NAMALWA (cell line): ENCODE measurements around the gene LRAT.
"Not testable (repeated sequence)": the region's sequence is repeated elsewhere in the genome, so short reads cannot be mapped to it uniquely, and the experiment has no call there.

Source experiments
- DNase-seq: peaks from one replicate; pipeline ENCODE4 v3.0.0-alpha.2; 2015; ENCODE audit warnings: low spot score

Gene LRAT

GRCh38 chr4:154743683-154744340 is at the start of gene LRAT:
LRAT (plus strand) TSS chr4:154744000; CDS start chr4:154744327, 327 bp downstream.
- no peak for DNase-seq

GRCh38 chr4:154707877-154708276 is 35.9 kb upstream of the LRAT start:
- no peak for DNase-seq

- no peak for DNase-seq
These were observed 34.2 kb upstream of the LRAT start for GRCh38 chr4:154709550-154709949.

- no peak for DNase-seq
These were observed 32.3 kb upstream of the LRAT start for GRCh38 chr4:154711522-154711921.

GRCh38 chr4:154714339-154715040 is 29.3 kb upstream of the LRAT start:
- DNase-seq = no peak

GRCh38 chr4:154719087-154719486 is 24.7 kb upstream of the LRAT start:
- no peak for DNase-seq

- no peak for DNase-seq
These were observed 23.7 kb upstream of the LRAT start for GRCh38 chr4:154720123-154720522.

- DNase-seq = no peak
These were observed 23.1 kb upstream of the LRAT start for GRCh38 chr4:154720618-154721267.

- DNase-seq = no peak
These were observed 21.5 kb upstream of the LRAT start for GRCh38 chr4:154722262-154722661.

- not testable (repeated sequence) for DNase-seq
These were observed 20.2 kb upstream of the LRAT start for GRCh38 chr4:154723601-154724000.

GRCh38 chr4:154727540-154727939 is 16.3 kb upstream of the LRAT start:
- DNase-seq = no peak

GRCh38 chr4:154731756-154732155 is 12.0 kb upstream of the LRAT start:
- DNase-seq = no peak

- DNase-seq = no peak
These were observed 11.1 kb upstream of the LRAT start for GRCh38 chr4:154732669-154733068.

GRCh38 chr4:154736770-154737169 is 7.0 kb upstream of the LRAT start:
- no peak for DNase-seq

- DNase-seq = no peak
These were observed 5.4 kb upstream of the LRAT start for GRCh38 chr4:154738426-154738825.

- no peak for DNase-seq
These were observed 4.7 kb upstream of the LRAT start for GRCh38 chr4:154739111-154739510.

GRCh38 chr4:154740462-154740861 is 3.3 kb upstream of the LRAT start:
- no peak for DNase-seq

GRCh38 chr4:154741131-154741665 is 2.6 kb upstream of the LRAT start:
- DNase-seq = no peak

GRCh38 chr4:154741922-154742850 is 1.6 kb upstream of the LRAT start:
- DNase-seq = no peak

- DNase-seq = no peak
These were observed 634 bp downstream of the LRAT start for GRCh38 chr4:154744341-154744926.

- no peak for DNase-seq
These were observed 13.9 kb downstream of the LRAT start for GRCh38 chr4:154757713-154758112.

GRCh38 chr4:154760895-154761294 is 17.1 kb downstream of the LRAT start:
- DNase-seq = no peak
